GM18517 (cell line): Measurements from ENCODE around the gene ITPKA.

Experiments used
- ATAC-seq: cut with Tn5 transposase; IDR thresholded peaks from one replicate; pipeline ENCODE4 v1.9.1; 2021; ENCODE audit warnings: mild to moderate bottlenecking, moderate library complexity; ENCODE audit not compliant: unreplicated experiment

Gene ITPKA

DNA sequence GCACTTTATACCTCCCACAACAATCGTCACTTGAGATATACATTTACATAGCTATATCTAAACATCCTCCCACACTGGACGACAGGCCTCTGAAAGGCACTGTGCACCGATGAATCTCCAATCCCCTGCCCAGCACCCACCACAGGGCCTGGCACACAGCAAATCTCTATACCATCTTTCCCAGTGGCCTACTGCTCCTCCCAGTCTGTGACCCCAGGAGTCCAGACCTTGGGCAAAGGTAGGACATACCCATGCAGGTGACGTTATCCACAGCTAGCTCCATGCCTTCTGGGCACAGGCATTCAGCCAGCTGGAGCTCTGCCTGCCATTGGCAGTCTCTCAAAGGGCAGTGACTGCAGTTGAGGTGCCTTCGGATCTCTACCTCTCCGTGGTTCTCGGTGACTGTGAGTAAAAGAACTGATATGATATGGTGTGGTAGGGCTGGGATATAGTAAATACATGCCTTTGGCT, 14.2 kb downstream of the ITPKA start:
- no peak for ATAC-seq

DNA sequence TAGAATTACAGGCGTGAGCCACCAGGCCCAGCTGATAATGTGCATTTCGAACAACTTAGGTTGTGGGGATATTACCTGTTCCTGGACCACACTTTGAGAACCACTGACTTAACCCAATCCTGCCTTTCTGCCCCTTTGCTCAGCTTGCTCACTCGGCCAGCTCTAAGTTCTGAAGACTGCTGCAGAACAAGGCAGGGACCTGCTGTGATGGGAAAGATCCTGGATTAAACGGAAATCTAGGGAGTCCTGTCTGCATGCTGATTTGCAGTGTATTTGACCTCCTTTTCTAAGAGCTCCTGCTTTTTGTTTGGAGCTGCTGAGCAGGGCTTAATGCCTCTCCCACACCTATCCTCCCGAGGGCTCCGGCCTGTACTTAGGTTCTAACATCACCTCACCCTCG, 17.1 kb downstream of the ITPKA start:
- no peak for ATAC-seq

DNA sequence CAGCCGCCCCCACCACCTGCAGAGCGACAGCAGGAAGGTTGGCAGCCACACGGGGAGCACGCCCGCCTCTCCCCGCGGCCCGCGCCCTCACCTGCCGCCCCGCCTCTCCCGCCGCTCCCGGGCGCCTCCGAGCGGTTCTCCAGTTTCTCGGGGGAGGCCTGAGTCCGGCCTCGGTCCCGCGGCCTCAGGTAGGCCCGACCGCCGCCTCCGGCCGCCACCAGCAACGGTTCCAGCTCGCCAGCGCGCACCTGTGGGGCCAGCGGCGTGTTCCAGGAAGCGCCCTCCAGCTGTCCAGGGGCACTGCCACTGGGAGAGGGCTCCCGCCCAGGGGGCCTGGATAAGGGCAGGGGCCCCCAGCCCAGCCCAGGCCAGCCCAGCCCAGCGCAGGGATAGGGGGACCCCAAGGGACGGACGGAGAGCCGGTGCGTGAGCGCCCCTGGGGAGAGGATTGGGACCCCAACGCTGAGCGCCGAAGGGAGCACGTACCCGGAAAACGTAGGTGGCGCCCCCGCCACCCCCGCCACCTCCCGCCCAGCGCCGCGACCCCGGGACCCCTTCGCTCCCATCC, 17.7 kb downstream of the ITPKA start:
- no peak for ATAC-seq

DNA sequence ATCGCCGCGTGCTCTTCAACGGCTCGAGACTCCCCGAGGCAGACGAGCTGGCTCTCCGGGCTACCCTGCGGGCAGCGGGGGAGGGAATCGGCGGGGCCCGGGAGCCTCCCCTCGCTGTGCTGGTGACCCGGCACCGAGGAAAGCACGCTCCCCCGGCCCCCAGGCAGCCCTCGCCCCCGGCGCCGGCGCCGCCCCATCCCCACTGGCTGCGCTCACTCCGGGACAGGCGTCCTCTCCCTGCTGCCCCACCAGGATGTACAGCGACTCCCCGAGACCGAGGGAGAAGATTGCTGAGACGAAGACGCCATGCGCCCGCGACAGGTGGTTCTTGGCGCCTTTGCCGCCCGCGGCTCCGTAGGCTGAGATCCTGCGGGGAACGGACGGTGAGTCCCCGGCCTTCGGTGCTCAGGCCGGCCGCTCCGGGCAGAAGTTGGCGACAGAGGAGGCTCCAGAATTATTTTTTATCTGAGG, 18.3 kb downstream of the ITPKA start:
- ATAC-seq: no peak

DNA sequence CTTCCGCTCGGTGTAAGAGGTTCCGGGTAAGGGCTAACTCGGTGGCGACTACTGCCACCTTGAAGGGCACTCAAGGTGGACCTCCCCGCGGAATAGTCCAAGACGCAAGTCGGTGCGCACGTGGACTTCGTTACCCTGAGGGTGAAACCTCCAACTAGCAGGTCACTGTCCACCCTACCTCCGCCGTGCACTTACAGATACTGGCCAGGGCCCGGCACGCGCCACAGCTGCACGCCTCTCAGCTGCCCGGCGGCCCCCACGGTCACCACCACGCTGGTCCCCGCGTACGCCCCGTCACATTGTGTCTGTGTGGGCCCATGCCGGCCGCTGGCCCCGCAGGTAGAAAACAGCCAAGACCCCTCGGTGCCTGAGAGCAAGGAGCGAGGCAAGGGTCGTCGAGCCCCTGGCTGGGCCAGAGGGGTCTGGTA, 18.9 kb downstream of the ITPKA start:
- no peak for ATAC-seq

DNA sequence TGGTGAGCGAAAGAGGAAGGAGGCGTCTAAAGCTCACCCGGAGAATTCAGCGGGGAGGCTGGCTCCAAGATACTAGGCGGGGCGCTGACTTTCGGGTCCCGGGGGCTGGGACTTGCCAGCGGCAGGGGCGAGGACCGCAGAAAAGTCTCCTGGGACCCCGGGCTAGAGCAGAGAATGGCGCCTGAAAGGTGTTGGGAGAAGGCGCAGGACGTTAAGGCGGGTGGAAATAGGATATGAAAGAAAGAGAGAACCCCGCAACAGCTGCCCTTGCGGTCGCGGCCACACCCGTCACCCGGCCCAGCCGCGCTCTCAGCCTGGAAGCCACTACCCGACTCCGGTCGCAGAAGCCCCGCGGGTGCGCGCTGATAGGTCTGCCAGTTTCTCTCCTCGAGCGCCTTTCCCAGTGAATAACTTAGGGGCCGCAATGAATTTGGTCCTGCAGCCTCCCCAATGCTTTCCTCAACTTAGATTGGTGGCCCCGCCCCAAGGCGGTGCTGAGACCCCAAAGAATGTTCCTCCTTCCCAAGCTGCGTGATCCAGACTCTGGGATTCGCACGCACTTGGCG, 19.3 kb downstream of the ITPKA start:
- no peak for ATAC-seq

DNA sequence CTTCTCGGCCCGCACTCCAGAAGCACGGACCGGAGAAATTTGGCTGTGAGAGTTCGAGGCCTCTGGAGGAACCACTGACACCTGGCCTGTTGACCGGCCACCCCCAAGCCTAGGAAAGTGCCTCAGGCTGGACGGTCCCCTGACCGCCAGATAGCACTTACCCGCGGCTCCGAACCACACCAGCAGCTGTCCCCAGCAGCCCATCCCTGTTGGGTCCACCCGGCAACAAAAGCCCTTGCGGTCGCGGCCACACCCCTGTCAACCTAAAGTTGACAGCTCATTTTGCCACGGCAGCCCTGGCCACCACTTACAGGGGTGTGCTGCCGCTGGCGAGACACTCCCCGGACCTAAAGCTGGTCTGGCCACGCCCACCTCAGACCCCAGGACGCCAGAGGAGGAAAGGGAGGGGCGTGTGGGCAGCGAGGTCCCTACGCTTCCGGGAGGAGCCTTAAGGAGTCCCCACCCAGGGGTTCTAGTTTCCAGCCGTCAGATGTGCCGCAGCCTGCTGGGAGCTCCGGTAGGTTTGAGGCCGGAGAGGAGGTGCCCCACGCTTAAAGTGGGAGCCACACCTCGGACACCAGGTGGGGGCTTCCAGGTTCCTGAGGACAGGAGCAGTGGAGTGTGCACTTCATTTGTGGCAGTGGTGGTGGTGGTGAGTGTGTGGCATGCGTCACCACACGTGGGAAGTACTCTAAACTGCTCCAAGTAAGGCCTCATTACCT, 20.0 kb downstream of the ITPKA start, which contains the start of gene LTK:
LTK (minus strand) TSS at position 322 of the 722 bp plus-strand sequence; CDS start at position 204, 118 bp downstream.
- ATAC-seq: no peak

DNA sequence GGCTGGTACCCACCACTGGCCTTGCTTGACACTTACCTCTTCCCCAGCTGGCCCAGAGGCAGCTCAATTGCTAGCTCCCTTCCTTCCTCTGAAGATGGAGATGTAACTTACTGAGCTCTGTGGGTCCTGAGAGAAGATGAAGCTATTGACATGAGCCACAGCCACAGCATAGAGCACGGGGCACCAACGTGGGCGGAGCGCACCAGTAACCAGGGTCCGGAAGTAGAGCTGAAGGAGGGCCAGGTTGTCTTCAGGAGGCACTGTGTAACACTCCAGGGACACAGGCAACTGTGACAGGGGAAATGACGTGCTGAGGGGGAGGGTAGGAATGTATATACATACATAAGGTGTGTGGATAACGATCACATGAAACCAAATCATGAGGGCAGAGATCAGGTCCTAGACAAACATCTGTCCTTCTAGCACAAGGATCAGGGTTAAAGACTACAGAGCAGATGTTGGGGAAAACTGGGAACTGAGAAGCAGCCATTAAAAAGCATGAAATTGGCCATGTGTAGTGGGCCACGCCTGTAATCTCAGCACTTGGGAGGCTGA, 24.3 kb downstream of the ITPKA start:
- no peak for ATAC-seq

DNA sequence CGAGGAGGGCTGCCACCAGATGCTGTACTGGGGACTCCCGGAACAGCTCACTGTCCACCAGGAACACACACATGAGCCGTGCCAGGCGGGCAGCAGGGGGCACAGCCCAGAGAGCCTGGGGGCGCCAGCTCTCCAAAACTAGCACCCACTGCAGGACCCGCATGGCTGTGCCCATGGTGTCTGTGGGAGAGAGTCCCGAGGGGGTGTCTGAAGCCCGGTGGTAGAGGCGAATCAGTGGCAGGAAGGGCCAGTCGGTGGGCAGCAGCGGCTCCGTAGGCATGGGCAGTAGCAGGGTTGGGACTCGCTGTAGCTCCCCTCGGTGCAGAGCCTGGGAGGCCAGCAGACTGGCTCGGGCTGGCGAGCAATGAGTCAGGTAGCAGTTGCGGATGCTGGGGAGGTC, 27.0 kb downstream of the ITPKA start:
- no peak for ATAC-seq

DNA sequence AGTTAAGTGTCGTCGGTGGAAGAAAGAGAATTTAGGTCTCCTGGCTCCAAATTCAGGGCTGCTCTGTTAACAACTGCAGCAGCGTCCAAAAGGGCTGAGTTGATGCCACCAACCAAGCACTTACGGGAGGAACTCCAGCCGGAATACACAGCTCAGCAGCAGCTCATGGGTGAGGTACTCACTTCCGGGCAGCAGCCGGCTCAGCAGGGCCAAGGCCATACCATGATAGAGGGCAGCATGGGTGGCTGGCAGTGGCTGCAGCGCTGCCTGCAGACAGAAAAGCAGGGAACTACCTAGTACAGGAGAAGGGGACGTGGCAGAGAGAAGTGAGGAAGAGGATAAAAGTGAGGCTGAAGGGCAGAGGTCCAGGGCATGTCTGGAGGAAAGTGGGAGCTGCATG, 27.9 kb downstream of the ITPKA start:
- no peak for ATAC-seq

DNA sequence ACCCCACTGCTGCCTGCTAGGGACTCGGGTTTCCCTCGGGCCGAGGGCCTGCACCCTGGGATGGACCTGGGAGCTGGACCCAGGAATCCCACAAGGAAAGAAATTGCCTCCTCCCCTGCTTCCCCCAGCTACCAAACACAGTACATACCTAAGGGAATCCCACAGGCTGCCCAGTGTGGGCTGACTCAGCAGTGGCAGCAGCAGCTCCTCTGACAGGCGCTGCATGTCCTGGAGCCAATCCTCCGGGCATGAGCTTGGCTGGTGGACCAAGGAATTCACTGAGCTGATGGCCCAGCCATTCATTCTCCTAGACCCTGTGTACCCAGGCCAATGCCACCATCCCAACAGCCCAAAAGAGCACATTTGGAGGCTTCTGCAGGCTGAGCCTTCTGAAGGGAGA, 29.4 kb downstream of the ITPKA start:
- no peak for ATAC-seq

DNA sequence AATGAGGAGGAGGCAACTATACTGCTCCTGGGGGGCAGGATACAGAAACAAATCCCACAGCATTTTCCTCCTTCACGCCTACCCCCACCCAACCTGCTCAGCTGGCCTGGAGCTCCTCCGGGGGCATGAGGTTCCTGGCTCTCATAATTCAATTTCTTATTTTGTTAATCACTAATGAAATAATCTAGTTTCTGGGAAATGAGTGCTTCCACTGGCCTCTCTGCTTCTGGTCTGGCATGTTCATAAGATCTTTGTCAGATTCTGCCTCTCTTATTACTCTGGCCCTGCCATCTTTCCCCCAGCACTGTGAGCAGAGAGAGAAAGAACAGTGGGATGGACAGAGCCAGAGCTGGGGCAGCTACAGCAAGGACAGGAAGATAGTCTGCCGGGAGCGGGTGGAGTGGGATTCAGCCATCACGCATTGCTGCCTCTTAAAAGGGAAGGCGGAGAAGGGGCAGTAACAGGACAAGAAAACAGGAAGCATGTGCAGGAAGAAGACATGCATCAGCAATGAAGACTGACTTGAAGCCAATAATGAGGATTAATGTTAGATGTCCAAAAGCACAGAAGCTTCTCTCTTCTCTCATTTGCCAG, 36.8 kb downstream of the ITPKA start:
- ATAC-seq: no peak

DNA sequence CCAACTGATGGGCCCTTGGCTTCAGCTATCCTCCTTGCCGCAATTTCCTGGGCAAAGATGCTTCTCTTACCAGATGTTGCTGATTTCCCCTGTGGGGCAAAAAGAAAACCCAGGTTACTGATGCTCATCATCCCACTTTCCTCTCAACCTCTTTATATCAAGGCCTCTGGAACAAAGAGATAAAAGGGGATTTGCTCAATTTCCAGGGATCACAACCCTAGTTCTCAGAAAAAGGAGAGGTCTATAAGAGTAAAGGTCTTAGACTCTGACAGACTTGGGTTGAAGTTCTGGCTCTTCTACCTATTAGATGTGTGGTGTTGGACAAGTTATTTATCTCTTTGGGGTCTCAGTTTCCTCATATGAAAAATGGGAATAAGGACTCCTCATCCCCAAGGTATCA, 41.9 kb downstream of the ITPKA start:
- no peak for ATAC-seq

DNA sequence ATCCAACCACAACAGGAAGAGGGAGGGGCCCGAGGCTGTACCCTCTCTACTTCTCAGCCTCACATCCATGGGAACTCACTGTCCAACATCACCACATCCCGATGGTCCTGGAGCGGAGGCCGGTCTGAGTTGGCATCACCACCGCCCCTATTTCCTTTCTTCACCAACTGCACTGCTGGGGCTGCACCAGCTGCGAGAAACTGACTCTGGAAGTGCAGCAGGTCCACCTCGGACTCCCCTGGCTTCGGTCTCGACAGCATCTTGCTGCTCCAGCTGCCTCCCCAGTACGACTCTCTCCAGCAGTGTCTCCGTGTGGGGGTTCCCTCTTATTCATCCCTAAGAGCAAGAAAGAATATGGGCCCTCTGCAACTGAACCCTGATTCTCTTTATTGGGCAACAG, 43.2 kb downstream of the ITPKA start:
- ATAC-seq: no peak

DNA sequence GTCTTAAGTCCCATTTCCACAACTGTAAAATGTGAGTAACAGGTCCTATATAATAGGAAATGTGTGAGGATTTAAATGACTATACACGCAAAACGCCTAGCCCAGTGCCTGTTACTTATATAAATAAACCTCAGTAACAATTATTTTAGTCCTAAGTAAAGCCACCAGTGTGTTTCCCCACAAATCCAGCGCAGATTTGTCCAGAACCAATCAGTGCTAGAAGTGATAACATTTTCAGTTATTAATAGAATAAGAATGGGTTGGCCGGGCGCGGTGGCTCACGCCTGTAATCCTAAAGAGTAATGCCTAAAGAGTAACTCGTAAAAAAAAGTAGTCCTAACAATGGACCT, 49.8 kb downstream of the ITPKA start:
- ATAC-seq: no peak

DNA sequence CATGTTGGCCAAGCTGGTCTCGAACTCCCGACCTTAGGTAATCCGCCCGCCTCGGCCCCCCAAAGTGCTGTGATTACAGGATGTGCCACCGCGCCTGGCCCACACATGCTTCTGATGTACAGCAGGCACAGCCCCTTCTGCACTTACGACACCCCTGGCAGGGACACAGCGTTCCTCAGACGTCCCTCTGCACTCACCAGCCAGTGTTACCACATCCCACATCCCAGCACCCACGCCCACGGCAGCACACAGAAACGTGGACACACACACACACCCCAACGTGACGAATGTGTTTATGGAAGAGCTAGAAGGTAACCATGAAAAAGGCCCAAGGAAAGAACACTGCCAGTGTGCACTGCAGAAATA, 51.0 kb downstream of the ITPKA start:
- ATAC-seq: no peak

DNA sequence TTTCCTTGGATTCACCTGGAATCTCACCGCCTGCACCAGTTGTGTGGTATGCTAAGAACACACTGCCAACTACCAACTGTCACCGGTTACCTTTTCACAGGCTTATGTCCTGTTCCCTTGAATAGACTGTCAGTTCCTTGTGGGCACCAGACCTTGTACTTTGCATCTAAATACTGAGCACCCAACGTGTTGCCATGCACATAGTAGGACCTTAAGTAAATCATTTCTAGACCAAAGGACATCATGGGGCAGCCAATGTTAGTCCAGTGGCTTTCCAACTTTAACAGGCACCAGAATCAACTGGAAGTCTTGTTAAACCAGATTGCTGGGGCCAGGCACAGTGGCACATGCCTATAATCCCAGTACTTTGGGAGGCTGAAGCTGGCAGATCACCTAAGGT, 51.5 kb downstream of the ITPKA start:
- ATAC-seq: no peak

DNA sequence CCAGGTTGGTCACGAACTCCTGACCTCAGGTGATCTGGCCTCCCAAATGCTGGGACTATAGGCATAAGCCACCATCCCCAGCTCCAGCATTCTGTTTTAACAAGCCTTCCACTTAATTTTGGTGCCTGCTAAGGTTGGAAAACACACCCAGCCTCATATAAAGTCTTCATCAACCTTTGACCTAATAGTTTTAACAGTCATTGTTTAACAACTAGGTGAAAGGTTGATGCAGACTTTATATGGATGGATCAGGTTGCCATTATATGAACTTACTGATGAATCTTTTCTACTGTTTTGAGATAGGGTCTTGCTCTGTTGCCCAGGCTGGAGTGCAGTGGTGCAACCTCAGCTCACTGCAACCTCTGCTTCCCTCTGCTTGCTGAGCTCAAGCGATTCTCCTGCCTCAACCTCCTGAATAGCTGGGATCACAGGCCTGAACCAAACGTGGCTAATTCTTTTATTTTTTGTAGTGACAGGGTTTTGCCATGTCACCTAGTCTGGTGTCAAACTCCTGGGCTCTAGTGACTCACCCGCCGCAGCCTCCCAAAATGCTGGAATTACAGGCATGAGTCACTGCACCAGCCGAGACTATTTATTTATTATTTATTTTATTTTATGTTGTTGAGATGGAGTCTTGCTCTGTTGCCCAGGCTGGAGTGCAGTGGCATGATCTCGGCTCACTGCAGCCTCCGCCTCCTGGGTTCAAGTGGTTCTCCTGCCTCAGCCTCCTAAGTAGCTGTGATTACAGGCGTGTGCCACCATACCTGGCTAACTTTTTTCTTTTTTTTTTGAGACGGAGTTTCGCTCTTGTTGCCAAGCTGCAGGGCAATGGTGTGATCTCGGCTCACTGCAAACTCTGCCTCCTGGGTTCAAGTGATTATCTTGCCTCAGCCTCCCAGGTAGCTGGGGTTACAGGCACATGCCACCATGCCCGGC, 53.4 kb downstream of the ITPKA start:
- no peak for ATAC-seq

DNA sequence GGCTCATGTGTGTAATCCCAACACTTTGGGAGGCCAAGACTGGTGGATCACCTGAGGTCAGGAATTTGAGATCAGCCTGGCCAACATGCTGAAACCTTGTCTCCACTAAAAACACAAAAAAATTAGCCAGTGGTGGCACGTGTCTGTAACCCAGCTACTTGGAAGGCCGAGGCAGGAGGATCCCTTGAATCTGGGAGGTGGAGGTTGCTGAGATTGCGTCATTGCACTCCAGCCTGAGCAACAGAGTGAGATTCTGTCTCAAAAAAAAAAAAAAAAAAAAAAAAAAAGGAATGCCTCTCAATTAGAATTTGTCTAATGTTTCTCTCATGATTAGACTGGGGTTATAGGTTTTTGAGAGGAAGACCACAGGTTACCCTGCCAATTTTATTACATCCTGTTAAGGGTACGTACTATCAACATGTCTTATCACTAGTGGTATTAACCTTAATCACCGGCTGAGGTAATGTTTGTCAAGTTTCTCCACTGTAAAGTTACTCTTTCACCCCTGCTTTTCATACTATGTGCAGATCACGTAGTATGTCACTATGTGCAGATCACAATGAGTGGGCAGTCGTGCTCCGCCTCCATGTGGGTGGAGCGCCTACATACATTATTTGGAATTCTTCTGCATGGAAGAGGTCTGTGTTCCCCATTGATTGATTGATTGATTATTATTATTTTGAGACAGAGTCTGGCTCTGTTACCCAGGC, 56.5 kb downstream of the ITPKA start:
- no peak for ATAC-seq
